ENCODE measurements around the gene ELMO1.

- no peak for TF ChIP-seq CTCF (IDR thresholded peaks at IDR 0.05 in 2 of 3, conservative IDR thresholded peaks at IDR 0.05 in 1 of 3; ENCODE audit: control insufficient read depth in 2 of 3, extremely low read depth in 1 of 3, insufficient read depth in 1 of 3, low read depth in 3 of 3, low read length in 3 of 3)
- TF ChIP-seq ZBTB11 (CRISPR knock-in tag; IDR thresholded peaks at IDR 0.05) = no peak
- no peak for TF ChIP-seq RCOR1 (conservative IDR thresholded peaks at IDR 0.05; ENCODE audit: low read depth, low read length)
- no peak for TF ChIP-seq MXI1 (IDR thresholded peaks at IDR 0.05; ENCODE audit: low read depth, low read length)
- TF ChIP-seq CBFB (IDR thresholded peaks at IDR 0.05; ENCODE audit: low read depth) = no peak
- no peak for TF ChIP-seq TBL1XR1 (IDR thresholded peaks at IDR 0.05; ENCODE audit: low read depth, low read length)
- TF ChIP-seq SUZ12 (IDR thresholded peaks at IDR 0.05; ENCODE audit: unreplicated experiment) = no peak
- TF ChIP-seq NR2C2 (IDR thresholded peaks at IDR 0.05; ENCODE audit: borderline replicate concordance, control insufficient read depth, insufficient read length, low read depth) = no peak
- TF ChIP-seq RB1 (IDR thresholded peaks at IDR 0.05; ENCODE audit: borderline replicate concordance) = no peak
- no peak for TF ChIP-seq ZBTB40 (IDR thresholded peaks at IDR 0.05; ENCODE audit: borderline replicate concordance)
Observed at GRCh38 chr7:37475646-37476045, 27.0 kb upstream of the ELMO1 start.

All from GM12878 (cell line).